HG03139 (cell line): ENCODE data around the gene ACTL10.

Source experiments
- ATAC-seq: cut with Tn5 transposase; IDR thresholded peaks from one replicate; pipeline ENCODE4 v1.9.1; 2021; ENCODE audit not compliant: unreplicated experiment

The ACTL10 gene

DNA sequence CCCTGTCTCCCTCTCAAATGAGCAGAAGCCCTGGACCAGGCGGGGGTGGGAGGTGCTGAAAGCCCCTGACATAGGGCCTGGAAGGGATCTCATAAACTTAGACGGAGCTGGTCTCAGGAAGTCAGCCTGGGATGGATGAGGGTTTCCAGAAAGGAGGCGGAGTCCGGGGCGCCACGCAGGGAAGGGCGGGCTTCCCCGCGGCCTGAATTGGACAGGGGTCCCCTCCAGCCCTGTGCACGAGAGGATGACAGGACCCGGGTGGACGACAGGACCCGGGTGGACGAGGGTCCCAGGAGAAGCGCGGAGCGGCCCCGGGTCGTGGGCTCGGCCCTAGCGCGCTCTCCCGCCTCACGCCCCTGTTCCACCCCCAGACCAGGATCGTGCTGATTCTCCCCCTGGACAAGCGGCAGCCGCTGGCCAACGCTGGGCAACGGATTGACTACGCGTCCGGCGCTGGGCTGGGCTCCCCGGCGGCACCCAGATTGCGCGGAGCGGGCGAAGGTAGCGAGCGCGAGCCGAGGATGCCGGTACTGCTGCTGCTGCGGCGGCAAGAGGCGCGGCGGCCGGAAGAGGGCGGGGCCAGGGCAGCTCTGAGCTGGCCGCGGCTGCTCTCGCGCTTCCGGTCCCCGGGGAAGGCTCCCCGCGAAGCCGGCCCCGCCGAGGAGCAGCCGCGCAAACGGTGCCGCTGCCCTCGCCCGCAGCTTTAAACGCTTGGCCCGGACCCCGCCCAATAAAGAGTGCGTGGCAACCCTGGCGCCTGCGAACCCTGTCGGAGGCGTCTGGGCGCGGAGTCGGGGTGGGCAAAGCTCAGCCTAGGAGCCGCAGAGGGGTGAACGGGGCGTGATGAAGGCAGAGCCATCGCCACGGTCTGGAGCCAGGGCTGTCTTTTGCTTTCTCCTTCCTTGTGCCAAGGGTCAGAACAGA is 3.3 kb upstream of the ACTL10 start:
- peak; percentile 43 for ATAC-seq

DNA sequence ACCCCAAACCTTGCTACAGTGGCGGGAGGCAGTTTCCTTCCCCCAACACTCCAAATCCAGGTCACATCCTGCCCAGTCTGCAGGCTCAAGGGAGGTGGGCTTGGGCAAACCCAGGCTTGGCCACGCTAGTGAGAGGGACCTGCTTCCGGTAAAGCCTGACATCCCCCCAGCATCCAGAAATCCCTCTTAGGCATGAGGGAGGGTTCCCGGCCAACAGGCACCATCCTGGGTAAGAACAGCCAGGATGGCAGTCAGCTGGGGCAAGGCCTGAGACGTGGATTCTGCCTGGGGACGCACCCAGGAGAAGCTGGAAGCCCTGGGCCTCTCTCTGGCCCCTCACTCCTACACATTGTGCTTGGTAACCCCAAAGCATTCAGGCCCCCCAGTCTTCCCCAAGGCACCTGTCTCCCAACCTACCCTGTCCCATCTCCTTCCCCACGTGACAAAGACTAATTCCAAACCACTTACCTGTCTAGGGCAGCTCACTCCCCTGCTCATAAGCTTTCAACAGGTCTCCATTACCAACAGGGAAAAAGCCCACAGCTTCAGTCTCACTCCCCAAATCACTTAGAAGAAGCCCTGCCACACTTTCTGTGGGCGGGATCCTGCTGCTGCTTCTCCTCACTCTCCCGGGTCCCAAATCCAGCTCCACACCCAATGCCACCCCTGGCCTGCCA is 2.5 kb upstream of the ACTL10 start:
- no peak for ATAC-seq

DNA sequence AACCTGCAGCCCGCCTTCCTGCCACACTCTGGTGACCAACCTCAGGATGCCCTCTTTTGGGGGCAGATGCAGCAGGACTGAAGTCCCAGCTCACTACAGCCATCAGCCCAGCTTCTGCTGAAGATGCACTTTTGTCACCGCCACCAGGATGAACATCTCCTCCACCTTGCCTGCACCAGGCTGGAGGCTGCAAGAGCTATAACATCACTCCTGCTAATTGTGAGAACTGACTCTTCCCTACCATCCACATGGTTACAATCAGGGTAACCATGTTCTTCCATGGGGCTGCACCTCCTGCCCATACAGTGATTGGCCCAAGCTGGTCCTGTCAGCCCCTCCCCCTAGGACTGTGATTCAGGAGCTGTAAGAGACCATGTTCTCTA is 2.0 kb upstream of the ACTL10 start:
- ATAC-seq, result no peak

DNA sequence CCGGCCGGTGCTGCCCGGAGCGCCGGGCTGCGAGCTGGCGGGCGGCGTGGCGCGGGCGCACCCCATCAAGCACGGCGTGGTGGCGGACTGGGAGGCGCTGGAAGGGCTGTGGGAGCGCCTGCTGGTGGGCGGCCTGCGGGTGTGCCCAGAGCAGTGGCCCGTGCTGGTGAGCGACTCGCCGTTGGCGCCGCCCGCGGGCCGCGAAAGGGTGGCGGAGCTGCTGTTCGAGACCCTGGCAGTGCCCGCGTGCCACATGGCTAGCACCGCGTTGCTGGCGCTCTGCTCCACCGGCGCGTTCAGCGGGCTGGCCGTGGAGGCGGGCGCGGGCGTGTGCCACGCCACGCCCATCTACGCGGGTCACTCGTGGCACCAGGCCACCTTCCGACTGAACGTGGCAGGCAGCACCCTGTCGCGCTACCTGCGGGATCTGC is 517 bp downstream of the ACTL10 start:
- ATAC-seq, result peak; percentile 2

- ATAC-seq, result peak; percentile 35
These were observed 1.1 kb downstream of the ACTL10 start for GRCh38 chr20:33667676-33668465.

GRCh38 chr20:33668466-33669155 is 1.9 kb downstream of the ACTL10 start:
- ATAC-seq, result no peak

- no peak for ATAC-seq
These were observed 2.5 kb downstream of the ACTL10 start for GRCh38 chr20:33669224-33669623.

- no peak for ATAC-seq
These were observed 3.3 kb downstream of the ACTL10 start for GRCh38 chr20:33669873-33670640.

DNA sequence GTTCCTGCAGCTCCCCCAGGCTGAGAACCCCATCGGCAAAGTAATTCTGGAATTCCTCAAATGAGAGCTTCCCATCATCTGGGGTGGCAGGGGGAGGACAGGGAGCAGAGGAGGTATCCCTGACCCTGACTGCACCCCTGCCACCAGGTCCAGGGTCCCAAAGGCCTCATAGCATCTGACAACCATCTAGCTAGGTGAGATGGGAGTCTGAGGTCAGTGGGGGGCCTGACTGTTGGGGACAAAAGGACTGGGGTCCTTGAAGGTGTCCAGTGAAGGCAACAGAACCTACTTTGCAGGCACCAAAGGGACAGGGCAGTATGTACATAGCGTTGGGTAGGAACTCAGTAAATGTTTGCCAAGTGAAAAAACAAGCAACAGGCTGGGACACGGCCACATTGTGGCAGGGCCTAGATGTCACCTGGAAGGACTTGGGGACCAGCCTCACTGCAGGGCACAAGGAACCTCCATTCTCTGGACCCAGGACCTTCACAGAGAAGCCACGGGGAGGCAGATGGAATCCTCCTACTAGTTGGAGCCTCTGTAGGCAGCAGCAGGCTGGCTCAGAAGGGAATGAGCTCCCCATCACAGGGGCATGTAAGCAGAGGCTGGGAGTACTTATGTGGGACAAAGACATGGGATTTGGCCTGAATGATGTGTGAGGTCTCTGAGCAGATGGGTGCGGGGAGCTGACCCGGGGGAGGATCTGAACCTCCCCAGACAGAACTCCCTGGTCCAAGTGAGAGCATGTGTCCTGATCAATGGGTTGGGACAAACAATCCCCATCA is 4.2 kb downstream of the ACTL10 start:
- ATAC-seq, result no peak

DNA sequence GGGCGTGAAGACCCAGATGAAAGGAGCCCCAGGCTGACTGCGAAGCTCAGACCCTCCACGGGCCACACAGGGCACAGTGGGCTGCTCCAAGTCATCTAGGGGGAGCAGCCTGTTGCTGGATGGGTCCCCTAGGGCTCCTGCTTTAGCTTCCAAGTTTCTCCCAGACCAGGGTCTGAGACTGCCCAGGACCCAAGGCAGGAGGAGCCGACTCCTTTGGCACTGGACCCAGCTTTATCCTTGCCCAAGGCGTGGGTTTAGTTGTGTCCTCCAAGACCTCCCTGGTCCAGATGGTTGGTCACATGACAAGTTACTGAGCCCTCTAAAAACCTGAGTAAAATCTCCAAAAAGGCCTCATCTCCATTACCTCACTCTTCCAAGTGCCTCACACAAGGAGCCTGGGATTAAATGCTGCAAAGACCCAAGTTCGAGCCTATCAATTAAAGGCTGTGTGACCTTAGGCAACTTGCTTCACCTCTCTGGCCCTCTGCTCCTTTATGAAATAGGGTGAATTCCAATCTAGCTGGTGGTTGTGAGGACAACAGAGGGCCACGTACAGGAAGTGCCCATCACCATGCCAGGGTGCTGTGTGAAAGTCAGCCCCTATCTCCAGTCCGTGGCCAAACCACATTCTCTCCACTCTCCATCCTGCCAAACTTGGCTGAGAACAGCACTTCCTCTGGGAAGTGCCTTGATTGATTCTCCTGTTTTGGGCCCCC is 5.0 kb downstream of the ACTL10 start:
- no peak for ATAC-seq

- no peak for ATAC-seq
These were observed 5.8 kb downstream of the ACTL10 start for GRCh38 chr20:33672426-33673113.

DNA sequence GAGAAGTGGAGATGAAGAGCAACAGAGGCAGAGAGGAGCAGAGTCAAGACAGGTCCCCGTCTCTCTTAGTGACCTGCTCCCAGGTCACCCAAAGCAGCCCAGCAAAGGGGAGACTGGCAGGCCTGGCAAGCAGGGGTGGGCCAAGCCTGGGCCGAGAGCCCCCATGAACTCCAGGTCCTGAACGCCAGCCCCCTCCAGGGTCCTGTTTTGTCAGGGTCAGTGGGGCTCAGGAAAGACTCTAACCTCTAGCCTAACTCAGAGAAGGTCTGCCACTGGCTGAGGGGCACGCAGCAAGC is 6.3 kb downstream of the ACTL10 start:
- ATAC-seq, result no peak

GRCh38 chr20:33673410-33674293 is 6.9 kb downstream of the ACTL10 start:
- no peak for ATAC-seq

GRCh38 chr20:33674294-33675135 is 7.8 kb downstream of the ACTL10 start, which contains the start of gene NECAB3:
TSS of gene NECAB3 (minus strand) at chr20:33674428. CDS start at chr20:33674352, 76 bp downstream.
- no peak for ATAC-seq

GRCh38 chr20:33675136-33675959 is 8.6 kb downstream of the ACTL10 start:
- ATAC-seq, result no peak
